Renal pelvis (tissue), 4 donors: ENCODE measurements around the gene NTN1. TPM values are rescaled to one million over a fixed set of nuclear protein-coding genes. Genes with fewer than 3 reads are reported as not detected.
"Not testable (repeated sequence)": the region's sequence is repeated elsewhere in the genome, so short reads cannot be mapped to it uniquely, and the experiment has no call there.

Experiments
- DNase-seq: peaks from one replicate; pipeline ENCODE4 v3.0.0-alpha.2; 2013
- polyA plus RNA-seq, 3 donors: library from polyadenylated mRNA; unstranded; fragments of 120-200 nt; gene quantifications; one replicate each; pipeline ENCODE4 v1.2.1, GENCODE V29; 2013; ENCODE audit not compliant: insufficient read length in 3 of 3

The NTN1 gene
- polyA plus RNA-seq, 3 donors = 0.90 to 5.1 (median 3.4) TPM

DNA sequence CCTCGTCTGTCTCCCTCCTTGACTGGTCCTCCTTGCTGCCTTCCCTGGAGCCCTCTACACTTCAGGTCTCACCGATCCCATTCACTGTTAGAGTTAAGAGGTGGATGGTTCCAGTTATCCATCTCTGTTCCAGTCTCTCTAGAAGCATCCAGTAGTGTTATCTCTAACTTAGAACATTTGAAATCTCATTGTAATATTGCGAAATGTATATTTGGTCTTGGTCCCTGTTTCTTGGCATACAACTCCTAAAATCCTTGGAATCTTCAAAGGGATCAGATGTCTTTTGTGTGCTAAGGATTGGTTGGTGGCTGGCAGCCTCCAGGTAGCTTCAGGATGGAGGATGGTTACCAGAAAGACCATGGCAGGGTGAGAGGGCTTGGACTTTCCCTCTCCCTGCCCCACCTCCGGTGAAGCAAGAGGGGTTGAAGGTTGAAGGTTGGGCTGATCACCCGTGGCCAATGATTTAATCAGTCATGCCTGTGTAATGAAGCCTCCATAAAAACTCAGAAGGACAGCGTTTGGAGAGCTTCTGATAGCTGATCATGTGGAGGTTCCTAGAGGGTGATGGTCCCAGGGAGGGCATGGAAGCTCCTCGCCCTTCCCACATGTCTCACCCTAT is 59.1 kb downstream of the NTN1 start:
- no peak for DNase-seq

GRCh38 chr17:9080983-9081382 is 59.7 kb downstream of the NTN1 start:
- no peak for DNase-seq

- no peak for DNase-seq
These were observed 65.3 kb downstream of the NTN1 start for GRCh38 chr17:9086577-9086976.

DNA sequence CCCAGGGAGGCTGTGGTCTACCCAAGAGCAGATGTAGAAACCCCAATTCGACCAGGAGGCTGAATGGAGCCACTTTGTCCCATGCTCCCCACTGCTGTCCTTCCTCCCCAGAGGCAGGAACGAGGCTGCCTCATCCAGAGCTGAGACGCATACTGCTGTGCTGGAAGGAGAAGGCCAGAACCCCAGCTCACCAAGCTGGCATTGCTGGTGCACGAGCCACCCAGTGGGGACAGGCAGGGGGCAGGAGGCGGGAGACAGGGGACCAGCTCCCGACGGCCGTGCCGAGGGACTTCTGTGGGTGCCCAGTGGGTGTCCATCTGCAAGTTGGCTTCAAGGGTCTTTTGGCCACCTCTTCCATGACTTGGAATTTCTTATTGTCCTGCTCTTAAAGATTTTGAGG is 66.6 kb downstream of the NTN1 start:
- no peak for DNase-seq

DNA sequence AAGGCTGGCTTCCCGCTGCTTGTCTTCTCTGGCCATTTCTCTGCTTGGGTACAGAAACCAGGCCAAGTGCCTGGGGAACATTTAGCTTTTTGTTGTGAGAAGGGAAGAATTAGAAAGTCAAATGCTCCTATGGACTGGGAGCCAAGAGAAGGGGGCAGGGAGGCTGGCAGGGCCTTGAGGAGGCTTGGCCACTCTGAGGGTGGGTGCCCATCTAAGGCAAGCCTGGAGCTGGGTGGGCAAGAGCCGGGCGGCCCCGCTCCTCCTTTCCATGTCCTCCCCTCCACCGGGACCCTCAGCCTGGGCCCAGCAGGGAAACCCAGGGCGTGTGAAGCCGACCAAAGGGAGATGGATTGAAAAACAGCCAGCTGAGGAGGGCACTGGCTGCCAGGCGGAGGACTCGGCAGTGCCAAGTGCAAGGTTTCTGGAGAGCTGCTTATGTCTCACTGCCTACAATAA is 69.4 kb downstream of the NTN1 start:
- no peak for DNase-seq

GRCh38 chr17:9094193-9094592 is 72.9 kb downstream of the NTN1 start:
- no peak for DNase-seq

- DNase-seq = no peak
These were observed 74.1 kb downstream of the NTN1 start for GRCh38 chr17:9095390-9095789.

DNA sequence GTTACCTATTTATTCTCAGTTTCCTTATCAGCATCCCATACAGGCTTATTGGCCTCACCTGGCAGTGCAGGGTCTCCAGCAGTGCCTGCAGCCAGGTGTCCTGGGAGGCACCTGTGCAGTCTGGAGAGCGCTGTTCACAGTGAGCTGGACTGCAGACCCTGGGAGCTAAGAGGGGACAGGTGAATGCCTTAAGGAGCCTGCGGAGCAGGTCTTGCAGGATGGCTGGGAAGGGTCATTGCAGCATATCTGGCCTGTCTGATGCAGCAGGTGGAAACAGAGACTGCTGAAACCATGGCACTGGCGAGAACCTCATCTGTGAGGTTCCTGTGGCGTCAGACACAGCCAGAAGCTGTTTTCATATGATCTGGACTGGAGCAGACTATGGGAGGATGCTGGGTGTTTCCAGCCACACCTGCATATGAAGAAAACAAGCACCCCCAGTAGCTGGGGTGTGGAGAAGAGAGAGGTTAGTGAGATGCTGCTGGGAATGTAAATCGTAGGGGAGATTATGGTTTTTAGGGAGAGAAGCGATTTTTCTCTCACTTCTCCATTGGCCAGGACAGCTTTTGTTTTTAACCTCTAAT is 77.0 kb downstream of the NTN1 start:
- no peak for DNase-seq

GRCh38 chr17:9101356-9101755 is 80.0 kb downstream of the NTN1 start:
- DNase-seq = no peak

GRCh38 chr17:9103193-9103592 is 81.9 kb downstream of the NTN1 start:
- DNase-seq = not testable (repeated sequence)

GRCh38 chr17:9104370-9105041 is 83.2 kb downstream of the NTN1 start:
- DNase-seq = no peak

DNA sequence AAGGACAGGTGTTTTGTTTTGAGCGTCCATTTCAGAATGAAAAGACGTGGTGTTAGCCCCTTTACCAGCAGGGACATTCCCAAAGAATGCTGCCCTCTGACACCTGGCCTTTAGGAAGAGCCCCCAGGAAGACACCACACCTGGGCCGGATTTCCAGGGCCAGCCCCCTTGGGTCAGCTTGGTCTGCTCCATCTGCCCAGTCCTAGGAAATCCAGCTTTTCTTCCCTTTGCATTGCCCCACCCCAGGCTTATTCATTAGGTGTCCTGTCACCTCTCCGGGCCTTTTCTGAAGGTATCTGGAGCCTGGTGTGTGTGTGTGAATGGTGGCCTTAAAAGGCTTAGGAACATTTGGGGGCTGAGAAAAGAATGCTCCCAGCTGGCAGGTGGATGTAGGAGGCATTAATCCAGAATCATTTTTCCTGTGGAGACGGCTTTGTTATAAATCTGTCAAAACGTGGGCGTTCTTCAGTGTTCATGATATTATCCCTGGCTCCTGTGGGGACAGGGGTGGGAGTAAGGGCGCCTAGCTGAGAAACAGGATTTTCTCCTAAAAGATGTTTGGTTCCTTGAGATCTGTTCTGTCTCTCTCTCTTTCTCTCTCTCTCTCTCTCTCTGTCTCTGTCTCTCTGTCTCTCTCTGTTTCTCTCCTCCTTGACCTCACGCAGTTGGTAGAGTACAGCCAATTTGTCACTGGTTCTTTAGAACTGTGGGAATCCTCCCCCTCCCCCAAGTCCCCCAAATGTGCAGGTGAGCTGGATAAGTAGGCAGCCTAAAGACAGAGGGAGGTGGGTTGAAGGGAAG is 84.0 kb downstream of the NTN1 start:
- no peak for DNase-seq

- not testable (repeated sequence) for DNase-seq
These were observed 85.0 kb downstream of the NTN1 start for GRCh38 chr17:9106278-9106677.

GRCh38 chr17:9107527-9107926 is 86.2 kb downstream of the NTN1 start:
- DNase-seq = no peak

GRCh38 chr17:9108146-9108545 is 86.8 kb downstream of the NTN1 start:
- no peak for DNase-seq

GRCh38 chr17:9109933-9110332 is 88.6 kb downstream of the NTN1 start:
- DNase-seq = no peak

GRCh38 chr17:9110501-9110900 is 89.2 kb downstream of the NTN1 start:
- DNase-seq = no peak

DNA sequence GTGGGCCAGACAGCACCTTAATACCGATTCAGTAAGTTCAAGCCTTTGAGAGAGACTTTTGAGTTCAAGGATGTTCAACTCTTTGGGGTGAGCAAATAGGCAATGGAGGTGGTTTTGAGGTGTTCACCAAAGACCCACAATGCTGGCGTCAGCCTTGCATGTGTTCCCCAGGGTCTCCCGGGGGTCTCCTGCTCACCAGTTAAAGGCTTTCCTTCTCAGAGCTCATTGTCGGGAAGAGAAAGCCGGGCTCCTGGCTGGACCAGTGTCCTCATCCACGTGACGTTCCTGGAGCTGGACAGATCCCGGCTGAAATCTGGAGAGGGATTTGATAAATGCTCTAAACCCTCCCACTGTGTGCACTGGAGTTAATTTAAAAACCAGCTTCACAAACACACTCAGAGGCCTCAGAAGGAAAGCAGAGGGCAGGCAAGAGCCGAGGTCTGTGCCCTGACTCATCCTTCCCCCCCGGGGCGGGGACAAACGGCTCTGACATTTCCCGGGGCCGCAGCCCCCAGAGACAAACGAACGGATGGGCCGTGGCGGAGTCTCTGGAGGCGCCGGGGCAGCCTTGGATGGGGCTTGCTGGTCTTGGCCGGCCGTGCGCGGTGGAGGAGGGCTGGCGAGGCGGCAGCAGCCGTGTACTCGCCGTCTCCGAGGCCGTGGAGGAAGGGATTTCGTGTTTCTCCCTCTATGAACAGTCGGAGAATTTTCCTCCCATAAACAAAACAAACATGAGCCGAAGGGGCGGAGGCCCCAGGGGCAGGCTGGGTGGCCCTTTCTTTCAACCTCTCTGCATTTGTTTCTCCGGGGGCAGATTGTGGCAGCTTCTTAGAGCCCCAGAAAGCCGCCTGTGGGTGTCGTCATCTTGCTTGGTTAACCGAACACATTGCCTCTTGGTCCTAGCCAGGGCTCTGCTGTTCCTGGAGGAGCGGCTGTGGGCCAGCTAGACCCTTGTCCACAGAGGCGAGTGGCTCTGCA is 94.2 kb downstream of the NTN1 start:
- DNase-seq = peak; percentile 42

DNA sequence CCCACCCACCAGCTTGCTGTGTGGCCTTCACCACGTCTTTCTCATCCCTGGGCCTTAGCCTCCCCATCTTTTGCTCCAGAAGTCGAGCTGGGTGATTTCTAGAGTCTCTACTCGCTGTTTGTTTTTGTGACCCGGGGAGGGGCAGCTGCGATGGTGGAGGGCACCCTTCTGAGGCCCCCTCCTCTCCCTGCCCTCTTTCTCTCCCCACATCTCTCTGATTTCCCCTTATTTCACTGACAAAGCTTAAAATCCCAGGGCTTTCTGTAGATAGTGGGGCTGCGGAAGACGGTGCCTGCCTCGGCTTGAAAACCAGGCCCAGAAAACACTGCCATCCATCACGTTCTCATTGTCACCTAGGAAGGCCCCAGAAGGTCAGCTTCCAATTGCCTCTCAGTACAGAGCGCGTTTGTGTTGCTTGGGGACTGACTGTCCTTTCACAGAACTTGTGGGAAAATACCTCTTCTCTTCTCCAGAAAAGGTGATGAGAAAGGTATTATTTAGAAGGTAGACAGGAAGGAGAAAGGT is 95.1 kb downstream of the NTN1 start:
- no peak for DNase-seq

DNA sequence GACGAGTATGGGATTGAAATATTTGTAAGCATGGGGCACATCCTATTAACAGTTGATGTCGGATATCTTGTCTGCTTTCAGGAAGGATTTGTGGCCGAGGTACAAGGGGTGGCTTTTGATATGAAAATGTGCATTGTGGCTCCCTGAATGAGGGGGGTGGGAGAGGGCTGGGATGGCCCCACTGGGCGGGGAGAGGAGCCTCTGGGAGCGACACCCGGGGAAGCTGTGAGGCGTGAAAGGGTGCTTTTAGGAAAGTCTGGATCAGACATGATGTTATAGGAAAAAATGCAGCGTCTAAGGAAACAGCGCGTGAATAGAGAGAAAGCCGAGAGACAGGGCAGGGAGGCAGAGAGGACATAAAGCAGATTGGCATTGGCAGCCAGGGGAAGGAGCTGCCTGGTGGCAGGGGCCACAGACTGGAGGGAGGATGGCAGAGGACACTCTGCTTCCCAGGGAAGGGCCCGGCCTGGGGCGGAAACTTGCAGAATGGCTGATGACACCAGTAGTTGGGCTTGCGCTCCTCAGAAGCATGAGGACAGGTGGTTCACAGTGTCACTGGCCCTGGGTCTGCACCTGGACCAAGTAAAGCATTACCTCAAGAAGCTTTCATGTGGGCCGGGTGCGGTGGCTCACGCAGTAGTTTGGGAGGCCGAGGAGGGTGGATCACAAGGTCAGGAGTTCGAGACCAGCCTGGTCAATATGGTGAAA is 95.7 kb downstream of the NTN1 start:
- DNase-seq = no peak
